ENCODE measurements around the gene CELSR3.

CELSR3 gene

GRCh38 chr3:48595075-48595525 lies 67.6 kb downstream of the CELSR3 start, which contains the start of gene COL7A1:
Gene COL7A1, minus strand, starts transcription at chr3:48595329. Its CDS starts 170 bp downstream, at chr3:48595159.
- peak within 1 kb of the TSS in 3 of 7 experiments; percentile 24 to 45 (median 43) for H3K4me3 ChIP-seq (ENCODE audit: control insufficient read depth in 1 of 7, extremely low read depth in 1 of 7, insufficient read depth in 4 of 7, low read depth in 2 of 7, low read length in 6 of 7)

GRCh38 chr3:48594417-48595049 lies 68.2 kb downstream of the CELSR3 start:
- WGBS (ENCODE audit: insufficient coverage), result 38% methylated on average over 34 of the region's 39 CpGs
- no peaks in the 10 kb centered on the region for H3K9me3 ChIP-seq (ENCODE audit: control extremely low read depth in 1 of 5, control insufficient read depth in 4 of 5, insufficient read depth in 2 of 5, low read depth in 1 of 5, low read length in 4 of 5)
- peaks cover 0 to 12% (median 4%) of the 10 kb centered on the region in 4 experiments for H3K4me1 ChIP-seq (ENCODE audit: control extremely low read depth in 1 of 4, control insufficient read depth in 4 of 4, insufficient read depth in 4 of 4, low read length in 3 of 4)
- H3K27ac ChIP-seq (ENCODE audit: insufficient read depth in 1 of 2, low read depth in 1 of 2, low read length in 2 of 2, poor library complexity in 1 of 2, severe bottlenecking in 2 of 2), result no peak overlapping the region
- H3K27me3 ChIP-seq (replicated peaks in 2 of 5; ENCODE audit: control insufficient read depth in 4 of 5, insufficient read depth in 5 of 5, low read length in 4 of 5), result peaks cover 0 to 53% (median 18%) of the 10 kb centered on the region in 5 experiments
- ChIA-PET POLR2A (no interaction called here), CTCF (no interaction called here)
- DNase-seq, result peak in 1 of 3 donors; percentile 14
- peaks cover 2 to 23% (median 16%) of the 10 kb centered on the region in 4 experiments for H3K36me3 ChIP-seq (ENCODE audit: control insufficient read depth in 4 of 4, insufficient read depth in 4 of 4, low read length in 3 of 4)
- peak overlapping the region in 3 of 7 experiments; percentile 24 to 45 (median 43) for H3K4me3 ChIP-seq (ENCODE audit: control insufficient read depth in 1 of 7, extremely low read depth in 1 of 7, insufficient read depth in 4 of 7, low read depth in 2 of 7, low read length in 6 of 7)

More at GRCh38 chr3:48595075-48595525, 67.6 kb downstream of the CELSR3 start, which contains the start of gene COL7A1:
- Histone ChIP-seq H3K4me1 (ENCODE audit: control extremely low read depth in 1 of 4, control insufficient read depth in 4 of 4, insufficient read depth in 4 of 4, low read length in 3 of 4) (peaks cover 0 to 12% (median 4%) of the 10 kb centered on the region in 4 experiments), H3K36me3 (ENCODE audit: control insufficient read depth in 4 of 4, insufficient read depth in 4 of 4, low read length in 3 of 4) (peaks cover 6 to 29% (median 19%) of the 10 kb centered on the region in 4 experiments), H3K27ac (ENCODE audit: insufficient read depth in 1 of 2, low read depth in 1 of 2, low read length in 2 of 2, poor library complexity in 1 of 2, severe bottlenecking in 2 of 2) (no peak within 1 kb of the TSS), H3K27me3 (replicated peaks in 2 of 5; ENCODE audit: control insufficient read depth in 4 of 5, insufficient read depth in 5 of 5, low read length in 4 of 5) (peaks cover 0 to 47% (median 18%) of the 10 kb centered on the region in 5 experiments), H3K9me3 (ENCODE audit: control extremely low read depth in 1 of 5, control insufficient read depth in 4 of 5, insufficient read depth in 2 of 5, low read depth in 1 of 5, low read length in 4 of 5) (no peaks in the 10 kb centered on the region)
- peak in 1 of 3 donors; percentile 59 for DNase-seq
- CTCF ChIA-PET, result interaction anchor here (0.6 kb wide), 1 partner anchor 248 kb away, joined by 3 read pairs; no protein-coding TSS in a partner anchor
- POLR2A ChIA-PET, result no interaction called here
- under 1% methylated on average over 19 of the region's 35 CpGs for WGBS (ENCODE audit: insufficient coverage)

GRCh38 chr3:48593337-48593736 lies 69.3 kb downstream of the CELSR3 start:
- H3K27me3 ChIP-seq (replicated peaks in 2 of 5; ENCODE audit: control insufficient read depth in 4 of 5, insufficient read depth in 5 of 5, low read length in 4 of 5), result peaks cover 0 to 64% (median 18%) of the 10 kb centered on the region in 5 experiments
- DNase-seq, result no peak
- CTCF ChIA-PET, result interaction anchor here (1.0 to 1.1 kb wide), 2 partner anchors 42 to 346 kb away, joined by 3 read pairs; partner anchors contain the start of gene SLC26A6
- H3K4me1 ChIP-seq (ENCODE audit: control extremely low read depth in 1 of 4, control insufficient read depth in 4 of 4, insufficient read depth in 4 of 4, low read length in 3 of 4), result peaks cover 0 to 12% (median 4%) of the 10 kb centered on the region in 4 experiments
- H3K36me3 ChIP-seq (ENCODE audit: control insufficient read depth in 4 of 4, insufficient read depth in 4 of 4, low read length in 3 of 4), result peaks cover 0 to 11% (median 7%) of the 10 kb centered on the region in 4 experiments
- no peaks in the 10 kb centered on the region for H3K9me3 ChIP-seq (ENCODE audit: control extremely low read depth in 1 of 5, control insufficient read depth in 4 of 5, insufficient read depth in 2 of 5, low read depth in 1 of 5, low read length in 4 of 5)
- POLR2A ChIA-PET, result interaction anchor here (1.1 kb wide), 1 partner anchor 16 kb away, joined by 3 read pairs; the partner anchor contains the start of gene UQCRC1
- H3K4me3 ChIP-seq (ENCODE audit: control insufficient read depth in 1 of 7, extremely low read depth in 1 of 7, insufficient read depth in 4 of 7, low read depth in 2 of 7, low read length in 6 of 7), result no peak overlapping the region
- no peak overlapping the region for H3K27ac ChIP-seq (ENCODE audit: insufficient read depth in 1 of 2, low read depth in 1 of 2, low read length in 2 of 2, poor library complexity in 1 of 2, severe bottlenecking in 2 of 2)
- 98% methylated on average over 6 of the region's 9 CpGs for WGBS (ENCODE audit: insufficient coverage)

- Histone ChIP-seq H3K9me3 (ENCODE audit: control extremely low read depth in 1 of 5, control insufficient read depth in 4 of 5, insufficient read depth in 2 of 5, low read depth in 1 of 5, low read length in 4 of 5) (no peaks in the 10 kb centered on the region), H3K27me3 (replicated peaks in 2 of 5; ENCODE audit: control insufficient read depth in 4 of 5, insufficient read depth in 5 of 5, low read length in 4 of 5) (peaks cover 0 to 64% (median 18%) of the 10 kb centered on the region in 5 experiments), H3K4me1 (ENCODE audit: control extremely low read depth in 1 of 4, control insufficient read depth in 4 of 4, insufficient read depth in 4 of 4, low read length in 3 of 4) (peaks cover 0 to 12% (median 4%) of the 10 kb centered on the region in 4 experiments), H3K4me3 (ENCODE audit: control insufficient read depth in 1 of 7, extremely low read depth in 1 of 7, insufficient read depth in 4 of 7, low read depth in 2 of 7, low read length in 6 of 7) (no peak overlapping the region), H3K27ac (ENCODE audit: insufficient read depth in 1 of 2, low read depth in 1 of 2, low read length in 2 of 2, poor library complexity in 1 of 2, severe bottlenecking in 2 of 2) (no peak overlapping the region), H3K36me3 (ENCODE audit: control insufficient read depth in 4 of 4, insufficient read depth in 4 of 4, low read length in 3 of 4) (peaks cover 0 to 5% (median 2%) of the 10 kb centered on the region in 4 experiments)
- no peak for DNase-seq
- CTCF ChIA-PET, result interaction anchor here (1.0 to 1.1 kb wide), 2 partner anchors 43 to 345 kb away, joined by 3 read pairs; partner anchors contain the start of gene SLC26A6
- 92% methylated on average over 20 of the region's 21 CpGs for WGBS (ENCODE audit: insufficient coverage)
- POLR2A ChIA-PET, result interaction anchor here (1.1 kb wide), 1 partner anchor 17 kb away, joined by 3 read pairs; the partner anchor contains the start of gene UQCRC1
Measured at GRCh38 chr3:48592519-48593087, 70.1 kb downstream of the CELSR3 start.

- peaks cover 0 to 12% (median 4%) of the 10 kb centered on the region in 4 experiments for H3K4me1 ChIP-seq (ENCODE audit: control extremely low read depth in 1 of 4, control insufficient read depth in 4 of 4, insufficient read depth in 4 of 4, low read length in 3 of 4)
- ChIA-PET POLR2A (no interaction called here), CTCF (interaction anchor here (1.1 kb wide), 1 partner anchor 345 kb away, joined by 3 read pairs; no protein-coding TSS in a partner anchor)
- peaks cover 0 to 64% (median 18%) of the 10 kb centered on the region in 5 experiments for H3K27me3 ChIP-seq (replicated peaks in 2 of 5; ENCODE audit: control insufficient read depth in 4 of 5, insufficient read depth in 5 of 5, low read length in 4 of 5)
- 90% methylated on average over 16 of the region's 22 CpGs for WGBS (ENCODE audit: insufficient coverage)
- DNase-seq, result no peak
- H3K27ac ChIP-seq (ENCODE audit: insufficient read depth in 1 of 2, low read depth in 1 of 2, low read length in 2 of 2, poor library complexity in 1 of 2, severe bottlenecking in 2 of 2), result no peak overlapping the region
- no peak overlapping the region for H3K4me3 ChIP-seq (ENCODE audit: control insufficient read depth in 1 of 7, extremely low read depth in 1 of 7, insufficient read depth in 4 of 7, low read depth in 2 of 7, low read length in 6 of 7)
- no peaks in the 10 kb centered on the region for H3K36me3 ChIP-seq (ENCODE audit: control insufficient read depth in 4 of 4, insufficient read depth in 4 of 4, low read length in 3 of 4)
- no peaks in the 10 kb centered on the region for H3K9me3 ChIP-seq (ENCODE audit: control extremely low read depth in 1 of 5, control insufficient read depth in 4 of 5, insufficient read depth in 2 of 5, low read depth in 1 of 5, low read length in 4 of 5)
Measured at GRCh38 chr3:48591886-48592518, 70.7 kb downstream of the CELSR3 start.

GRCh38 chr3:48591436-48591835 lies 71.2 kb downstream of the CELSR3 start:
- Histone ChIP-seq H3K27ac (ENCODE audit: insufficient read depth in 1 of 2, low read depth in 1 of 2, low read length in 2 of 2, poor library complexity in 1 of 2, severe bottlenecking in 2 of 2) (no peak overlapping the region), H3K4me1 (ENCODE audit: control extremely low read depth in 1 of 4, control insufficient read depth in 4 of 4, insufficient read depth in 4 of 4, low read length in 3 of 4) (peaks cover 0 to 12% (median 4%) of the 10 kb centered on the region in 4 experiments), H3K27me3 (replicated peaks in 2 of 5; ENCODE audit: control insufficient read depth in 4 of 5, insufficient read depth in 5 of 5, low read length in 4 of 5) (peaks cover 0 to 63% (median 18%) of the 10 kb centered on the region in 5 experiments), H3K9me3 (ENCODE audit: control extremely low read depth in 1 of 5, control insufficient read depth in 4 of 5, insufficient read depth in 2 of 5, low read depth in 1 of 5, low read length in 4 of 5) (no peaks in the 10 kb centered on the region), H3K4me3 (ENCODE audit: control insufficient read depth in 1 of 7, extremely low read depth in 1 of 7, insufficient read depth in 4 of 7, low read depth in 2 of 7, low read length in 6 of 7) (no peak overlapping the region), H3K36me3 (ENCODE audit: control insufficient read depth in 4 of 4, insufficient read depth in 4 of 4, low read length in 3 of 4) (no peaks in the 10 kb centered on the region)
- no peak for DNase-seq
- ChIA-PET POLR2A (no interaction called here), CTCF (no interaction called here)
- 97% methylated on average over 14 of the region's 14 CpGs for WGBS (ENCODE audit: insufficient coverage)

Measured in common myeloid progenitor, CD34-positive (primary cell).